Measurements from ENCODE around the gene KIFC1. TPM values are rescaled to one million over a fixed set of nuclear protein-coding genes. Genes with fewer than 3 reads are reported as not detected.

The KIFC1 gene
- total and polyA plus RNA-seq, 2 donors (not counting 1 experiment from before 2014, with no cell fraction given) = 0.79 to 1.0 TPM

GRCh38 chr6:33411632-33412005 is 20.0 kb downstream of the KIFC1 start:
- peaks cover 58% of the 10 kb centered on the region for H3K4me1 Mint-ChIP-seq
- DNase-seq = no peak

More at GRCh38 chr6:33411632-33412005, 20.0 kb downstream of the KIFC1 start:
- Histone ChIP-seq H3K4me2 (replicated peaks; ENCODE audit: low read depth, low read length, poor library complexity, severe bottlenecking) (peak overlapping the region; percentile 97), H3K79me2 (ENCODE audit: control insufficient read depth, insufficient read depth, low read length) (peaks cover 36% of the 10 kb centered on the region), H3K4me3 (ENCODE audit: control extremely low read depth in 1 of 5, extremely low read depth in 1 of 5, insufficient read depth in 1 of 5, low read depth in 2 of 5, low read length in 4 of 5) (peak overlapping the region; percentile 71 to 85 (median 81)), H4K20me1 (ENCODE audit: control insufficient read depth, insufficient read depth, low read length, poor library complexity, severe bottlenecking) (peaks cover 13% of the 10 kb centered on the region), H3K27ac (ENCODE audit: low read length in 2 of 2) (peak overlapping the region; percentile 93 to 95), H3K4me1 (ENCODE audit: control insufficient read depth in 2 of 2, insufficient read depth in 2 of 2, low read length in 2 of 2) (peaks cover 46 to 64% of the 10 kb centered on the region in 2 donors), H2AFZ (ENCODE audit: insufficient read depth, low read depth, low read length, poor library complexity, severe bottlenecking) (no peak overlapping the region), H3K27me3 (replicated peaks in 1 of 4; ENCODE audit: control extremely low read depth in 1 of 4, control insufficient read depth in 3 of 4, insufficient read depth in 4 of 4, low read length in 3 of 4) (no peaks in the 10 kb centered on the region), H3K36me3 (replicated peaks in 1 of 2; ENCODE audit: control extremely low read depth in 1 of 2, control insufficient read depth in 1 of 2, extremely low read depth in 1 of 2, insufficient read depth in 2 of 2, low read length in 1 of 2) (peaks cover 0 to 44% of the 10 kb centered on the region in 2 experiments), H3K9ac (ENCODE audit: low read length) (peak overlapping the region; percentile 96), H3K9me3 (ENCODE audit: control extremely low read depth in 1 of 3, control insufficient read depth in 2 of 3, insufficient read depth in 1 of 3, low read length in 2 of 3) (no peaks in the 10 kb centered on the region)
- peak overlapping the region; percentile 89 for H3K27ac Mint-ChIP-seq
- H3K4me3 Mint-ChIP-seq = peak overlapping the region; percentile 87
- no peaks in the 10 kb centered on the region for H3K9me3 Mint-ChIP-seq (ENCODE audit: insufficient read depth)
- ChIA-PET CTCF (interaction anchor here (1.3 kb wide), 1 partner anchor 20 kb away, joined by 3 read pairs; the partner anchor contains the start of gene KIFC1), POLR2A (interaction anchor here (0.6 to 1.5 kb wide), 7 partner anchors 15 to 1811 kb away, joined by 3 to 11 read pairs (median 7); partner anchors contain the start of genes RPS18, RXRB, VPS52 and ZBTB9)
- no peak for ATAC-seq (ENCODE audit: low read depth)
- WGBS (ENCODE audit: insufficient coverage) = 78% methylated on average over 6 of the region's 6 CpGs
- H3K27me3 Mint-ChIP-seq = no peaks in the 10 kb centered on the region
- TF ChIP-seq, protein P1, sequence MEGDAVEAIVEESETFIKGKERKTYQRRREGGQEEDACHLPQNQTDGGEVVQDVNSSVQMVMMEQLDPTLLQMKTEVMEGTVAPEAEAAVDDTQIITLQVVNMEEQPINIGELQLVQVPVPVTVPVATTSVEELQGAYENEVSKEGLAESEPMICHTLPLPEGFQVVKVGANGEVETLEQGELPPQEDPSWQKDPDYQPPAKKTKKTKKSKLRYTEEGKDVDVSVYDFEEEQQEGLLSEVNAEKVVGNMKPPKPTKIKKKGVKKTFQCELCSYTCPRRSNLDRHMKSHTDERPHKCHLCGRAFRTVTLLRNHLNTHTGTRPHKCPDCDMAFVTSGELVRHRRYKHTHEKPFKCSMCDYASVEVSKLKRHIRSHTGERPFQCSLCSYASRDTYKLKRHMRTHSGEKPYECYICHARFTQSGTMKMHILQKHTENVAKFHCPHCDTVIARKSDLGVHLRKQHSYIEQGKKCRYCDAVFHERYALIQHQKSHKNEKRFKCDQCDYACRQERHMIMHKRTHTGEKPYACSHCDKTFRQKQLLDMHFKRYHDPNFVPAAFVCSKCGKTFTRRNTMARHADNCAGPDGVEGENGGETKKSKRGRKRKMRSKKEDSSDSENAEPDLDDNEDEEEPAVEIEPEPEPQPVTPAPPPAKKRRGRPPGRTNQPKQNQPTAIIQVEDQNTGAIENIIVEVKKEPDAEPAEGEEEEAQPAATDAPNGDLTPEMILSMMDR (IDR thresholded peaks at IDR 0.05) = no peak
- no peak for TF ChIP-seq EZH2 (IDR thresholded peaks at IDR 0.05; ENCODE audit: borderline replicate concordance, insufficient read depth, low read depth, low read length, poor library complexity, severe bottlenecking)
- intact Hi-C loops (cut with micrococcal nuclease) = loop anchor here (2.0 kb wide), 1 partner anchor 113 kb away; the partner anchor contains the start of gene RGL2

All from B cell (primary cell).